ENCODE data around the gene TRMT44. TPM values are rescaled to one million over a fixed set of nuclear protein-coding genes. Genes with fewer than 3 reads are reported as not detected.

Gene TRMT44
- total RNA-seq, 4 donors from 2014 or later = 39.0 to 61.0 (median 49.2) TPM

DNA sequence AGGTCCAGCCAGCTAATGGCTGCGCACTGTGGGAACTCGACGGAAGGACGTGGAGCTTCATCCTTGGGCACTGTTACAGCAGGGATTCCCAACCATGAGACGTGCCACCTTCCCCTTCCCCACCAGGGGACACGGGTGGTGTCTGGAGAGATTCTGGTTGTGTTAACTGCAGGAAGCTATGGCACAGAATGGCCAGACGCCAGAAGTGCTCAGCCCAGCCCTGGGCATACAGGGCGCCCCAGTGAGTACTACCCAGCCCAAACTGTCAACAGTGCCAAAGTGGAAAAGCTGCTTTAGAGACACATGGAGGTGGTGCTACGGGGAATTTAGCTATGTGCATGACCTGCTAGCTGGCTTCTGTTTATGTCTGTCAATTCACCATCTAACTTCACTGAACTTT is 32.8 kb upstream of the TRMT44 start:
- WGBS, 2 donors = 83 to 92% methylated on average over 9 of the region's 9 CpGs
- intact Hi-C loops (cut with DNase I; ENCODE audit: low total_unique reads) = loop anchor here (10.0 kb wide), 1 partner anchor 163 kb away; no protein-coding TSS in a partner anchor

DNA sequence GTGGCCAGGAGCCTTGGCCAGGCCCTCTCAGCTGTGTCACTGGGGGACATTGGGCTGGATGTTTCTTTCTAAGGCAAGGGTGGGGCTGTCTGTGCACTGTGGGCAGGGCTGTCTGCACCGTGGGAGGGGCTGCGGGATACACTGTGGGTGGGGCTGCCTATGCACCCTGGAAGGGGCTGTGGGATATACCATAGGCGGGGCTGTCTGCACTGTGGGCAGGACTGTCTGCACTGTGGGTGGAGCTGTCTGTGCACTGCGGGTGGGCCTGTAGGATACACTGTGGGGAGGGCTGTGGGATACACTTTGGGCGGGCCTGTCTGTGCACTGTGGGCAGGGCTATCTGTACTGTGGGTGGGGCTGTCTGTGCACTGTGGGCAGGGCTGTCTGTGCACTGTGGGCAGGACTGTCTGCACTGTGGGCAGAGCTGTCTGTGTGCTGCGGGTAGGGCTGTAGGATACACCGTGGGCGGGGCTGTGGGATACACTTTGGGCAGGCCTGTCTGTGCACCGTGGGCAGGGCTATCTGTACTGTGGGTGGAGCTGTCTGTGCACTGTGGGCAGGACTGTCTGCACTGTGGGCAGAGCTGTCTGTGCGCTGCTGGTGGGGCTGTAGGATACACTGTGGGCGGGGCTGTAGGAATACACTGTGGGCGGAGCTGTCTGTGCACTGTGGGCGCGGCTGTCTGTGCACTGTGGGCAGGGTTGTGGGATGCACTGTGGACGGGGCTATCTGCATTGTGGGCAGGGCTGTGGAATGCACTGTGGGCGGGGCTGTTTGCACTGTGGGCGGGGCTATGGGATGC is 31.1 kb upstream of the TRMT44 start:
- DNase-seq (ENCODE audit: low spot score in 2 of 2) = no peak

More for the DNA sequence above, 32.8 kb upstream of the TRMT44 start:
- TF ChIP-seq, protein P1, sequence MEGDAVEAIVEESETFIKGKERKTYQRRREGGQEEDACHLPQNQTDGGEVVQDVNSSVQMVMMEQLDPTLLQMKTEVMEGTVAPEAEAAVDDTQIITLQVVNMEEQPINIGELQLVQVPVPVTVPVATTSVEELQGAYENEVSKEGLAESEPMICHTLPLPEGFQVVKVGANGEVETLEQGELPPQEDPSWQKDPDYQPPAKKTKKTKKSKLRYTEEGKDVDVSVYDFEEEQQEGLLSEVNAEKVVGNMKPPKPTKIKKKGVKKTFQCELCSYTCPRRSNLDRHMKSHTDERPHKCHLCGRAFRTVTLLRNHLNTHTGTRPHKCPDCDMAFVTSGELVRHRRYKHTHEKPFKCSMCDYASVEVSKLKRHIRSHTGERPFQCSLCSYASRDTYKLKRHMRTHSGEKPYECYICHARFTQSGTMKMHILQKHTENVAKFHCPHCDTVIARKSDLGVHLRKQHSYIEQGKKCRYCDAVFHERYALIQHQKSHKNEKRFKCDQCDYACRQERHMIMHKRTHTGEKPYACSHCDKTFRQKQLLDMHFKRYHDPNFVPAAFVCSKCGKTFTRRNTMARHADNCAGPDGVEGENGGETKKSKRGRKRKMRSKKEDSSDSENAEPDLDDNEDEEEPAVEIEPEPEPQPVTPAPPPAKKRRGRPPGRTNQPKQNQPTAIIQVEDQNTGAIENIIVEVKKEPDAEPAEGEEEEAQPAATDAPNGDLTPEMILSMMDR (IDR thresholded peaks at IDR 0.05) = no peak
- no peak for TF ChIP-seq POLR2A (IDR thresholded peaks at IDR 0.05)
- DNase-seq (ENCODE audit: low spot score in 2 of 2) = no peak
- H3K4me3 ChIP-seq (ENCODE audit: low read depth, poor library complexity, severe bottlenecking) = no peak overlapping the region

DNA sequence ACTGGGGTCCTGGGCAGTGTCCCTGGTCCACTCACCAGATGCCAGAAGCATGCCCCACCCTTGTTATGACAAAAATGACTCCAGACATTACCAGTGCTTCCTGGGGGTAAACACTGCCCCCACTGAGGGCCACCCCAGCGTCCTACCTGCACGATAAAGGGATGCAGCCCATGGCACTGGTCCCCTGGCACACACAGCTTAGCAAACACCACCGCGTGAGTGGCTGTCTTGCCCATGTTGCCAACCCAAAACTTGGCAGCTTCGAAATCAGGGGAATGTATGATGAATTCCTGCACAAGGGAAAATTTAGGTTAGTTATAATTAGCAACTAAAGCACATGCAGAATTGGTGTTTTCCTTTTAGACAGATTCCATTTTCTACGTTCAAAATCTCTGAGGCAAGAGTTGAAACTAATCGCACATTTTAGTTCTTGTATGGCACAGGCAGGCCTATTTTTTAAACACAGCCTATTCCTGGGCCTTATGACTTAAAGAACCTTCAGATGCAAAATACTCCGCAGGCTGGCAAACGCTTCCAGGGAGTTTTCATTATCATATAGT is 30.4 kb upstream of the TRMT44 start:
- DNase-seq (ENCODE audit: low spot score in 2 of 2) = no peak
- no peak overlapping the region for H3K4me3 ChIP-seq (ENCODE audit: low read depth, poor library complexity, severe bottlenecking)
- 52 to 55% methylated on average over 9 of the region's 9 CpGs for WGBS, 2 donors
- TF ChIP-seq POLR2A (IDR thresholded peaks at IDR 0.05) = no peak
- TF ChIP-seq, protein P1 (IDR thresholded peaks at IDR 0.05) = no peak
- intact Hi-C loops (cut with DNase I; ENCODE audit: low total_unique reads) = no loop called here

More for the DNA sequence above, 31.1 kb upstream of the TRMT44 start:
- intact Hi-C loops (cut with DNase I; ENCODE audit: low total_unique reads) = loop anchor here (10.0 kb wide), 1 partner anchor 165 kb away; no protein-coding TSS in a partner anchor
- WGBS, 2 donors = 61 to 66% methylated on average over 14 to 17 of the region's 17 CpGs
- no peak for TF ChIP-seq POLR2A (IDR thresholded peaks at IDR 0.05)
- TF ChIP-seq, protein P1 (IDR thresholded peaks at IDR 0.05) = no peak
- no peak overlapping the region for H3K4me3 ChIP-seq (ENCODE audit: low read depth, poor library complexity, severe bottlenecking)

DNA sequence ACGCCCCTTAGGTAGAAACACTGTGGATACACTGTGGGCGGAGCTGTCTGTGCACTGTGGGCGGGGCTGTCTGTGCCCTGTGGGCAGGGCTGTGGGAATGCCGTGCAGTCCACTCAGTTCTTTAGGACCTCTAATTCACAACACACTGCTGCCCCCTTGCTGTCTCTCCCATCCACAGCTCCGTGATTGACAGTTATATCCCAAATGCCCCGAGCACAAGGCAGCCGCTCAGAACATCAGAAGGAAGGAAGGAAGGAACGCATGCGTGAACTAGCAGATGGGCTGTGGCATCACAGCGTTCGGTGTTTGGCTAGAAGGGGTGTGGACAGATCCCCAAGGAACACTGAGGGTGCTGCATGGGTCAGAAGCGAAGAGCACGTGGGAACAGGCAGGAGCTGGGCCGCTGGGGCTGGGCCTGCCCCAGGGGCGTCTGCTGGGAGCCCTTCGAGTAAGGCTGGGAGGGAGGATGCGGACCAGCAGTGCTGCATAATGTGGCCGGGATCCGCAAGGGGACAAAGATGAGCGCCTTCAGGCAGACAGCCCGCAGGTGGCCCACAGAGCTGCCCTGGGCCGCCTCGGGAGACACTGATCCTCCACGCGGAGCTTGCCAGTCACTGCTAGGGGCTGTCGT is 29.8 kb upstream of the TRMT44 start:
- no peak for DNase-seq (ENCODE audit: low spot score in 2 of 2)
- 62 to 71% methylated on average over 25 to 26 of the region's 26 CpGs for WGBS, 2 donors
- H3K4me3 ChIP-seq (ENCODE audit: low read depth, poor library complexity, severe bottlenecking) = no peak overlapping the region
- TF ChIP-seq, protein P1 (IDR thresholded peaks at IDR 0.05) = no peak
- TF ChIP-seq POLR2A (IDR thresholded peaks at IDR 0.05) = no peak
- intact Hi-C loops (cut with DNase I; ENCODE audit: low total_unique reads) = no loop called here

DNA sequence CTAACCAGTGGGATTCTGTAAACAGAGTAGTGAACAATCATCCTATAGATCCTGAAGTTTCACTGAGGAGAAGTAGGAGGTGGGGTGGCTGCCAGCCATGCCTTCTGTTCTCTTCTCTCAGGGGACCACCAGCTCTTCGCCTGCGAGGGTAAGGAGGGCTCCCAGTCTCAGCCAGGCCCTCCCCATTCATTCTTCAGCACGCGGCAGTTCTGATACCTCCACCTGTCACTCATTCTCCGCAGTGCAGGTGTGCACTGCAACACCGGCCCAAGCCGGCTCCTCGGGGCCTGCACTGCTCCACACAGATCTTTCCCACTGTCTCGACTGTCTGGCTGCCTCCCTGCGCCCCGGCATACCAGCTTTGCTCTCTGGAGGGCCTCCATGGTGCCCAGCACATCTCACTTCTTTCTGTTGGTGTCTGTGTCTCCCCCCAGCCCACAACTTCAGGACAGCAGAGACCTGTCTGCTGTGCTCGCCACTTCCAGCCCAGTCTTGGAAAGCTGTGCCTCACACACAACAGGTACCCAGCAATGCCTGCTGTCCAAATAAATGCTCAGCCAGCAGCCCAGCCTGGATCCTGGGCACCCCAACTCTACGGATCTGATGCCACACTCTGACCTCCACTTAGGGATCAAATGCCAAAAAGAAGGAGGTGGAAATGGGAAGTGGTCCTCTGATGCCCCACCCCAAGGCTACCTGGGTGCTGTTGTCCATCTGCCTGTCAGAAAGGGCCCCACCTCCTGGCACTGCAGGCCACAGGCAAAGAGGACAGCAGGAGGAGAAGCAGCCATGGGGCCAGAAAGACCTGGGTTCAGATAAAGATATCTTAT is 29.0 kb upstream of the TRMT44 start:
- intact Hi-C loops (cut with DNase I; ENCODE audit: low total_unique reads) = no loop called here
- 84 to 90% methylated on average over 13 of the region's 13 CpGs for WGBS, 2 donors
- no peak overlapping the region for H3K4me3 ChIP-seq (ENCODE audit: low read depth, poor library complexity, severe bottlenecking)

More for the DNA sequence above, 29.0 kb upstream of the TRMT44 start:
- no peak for DNase-seq (ENCODE audit: low spot score in 2 of 2)
- TF ChIP-seq, protein P1 (IDR thresholded peaks at IDR 0.05) = no peak
- TF ChIP-seq POLR2A (IDR thresholded peaks at IDR 0.05) = no peak
